Stimulated activated CD4-positive, alpha-beta T cell treated with anti-CD3 and anti-CD28 coated beads, Interleukin-12 subunit alpha, Interleukin-12 subunit beta, amount 100 ng/mL, for 4 hours (primary cell): ENCODE data around the gene CRY2.
"Not testable (repeated sequence)": the region's sequence is repeated elsewhere in the genome, so short reads cannot be mapped to it uniquely, and the experiment has no call there.

Source experiments
- DNase-seq: peaks from one replicate; pipeline ENCODE4 v3.0.0-alpha.2; 2020

The CRY2 gene

GRCh38 chr11:45900175-45900800, 53.0 kb downstream of the CRY2 start:
- DNase-seq = not testable (repeated sequence)

GRCh38 chr11:45900916-45901617, 53.8 kb downstream of the CRY2 start:
- DNase-seq = no peak

GRCh38 chr11:45901626-45902025, 54.4 kb downstream of the CRY2 start:
- no peak for DNase-seq

- no peak for DNase-seq
Measured at GRCh38 chr11:45902452-45903380, 55.4 kb downstream of the CRY2 start.

- DNase-seq = no peak
Measured at GRCh38 chr11:45904309-45904915, 57.1 kb downstream of the CRY2 start.

GRCh38 chr11:45905095-45905494, 57.8 kb downstream of the CRY2 start:
- DNase-seq = no peak

- DNase-seq = not testable (repeated sequence)
Measured at GRCh38 chr11:45905576-45905975, 58.3 kb downstream of the CRY2 start.

- no peak for DNase-seq
Measured at GRCh38 chr11:45906096-45906682, 58.9 kb downstream of the CRY2 start.

GRCh38 chr11:45906965-45907611, 59.8 kb downstream of the CRY2 start, which contains the start of gene FREY1:
TSS of gene FREY1 (minus strand) at chr11:45907271. CDS start at chr11:45907245, 26 bp downstream.
- DNase-seq = no peak

- DNase-seq = no peak
Measured at GRCh38 chr11:45907911-45908370, 60.7 kb downstream of the CRY2 start.

- no peak for DNase-seq
Measured at GRCh38 chr11:45909594-45910475, 62.6 kb downstream of the CRY2 start.

- DNase-seq = no peak
Measured at GRCh38 chr11:45910623-45911022, 63.3 kb downstream of the CRY2 start.

GRCh38 chr11:45913514-45913913, 66.2 kb downstream of the CRY2 start:
- no peak for DNase-seq

GRCh38 chr11:45913942-45914635, 66.8 kb downstream of the CRY2 start:
- DNase-seq = no peak

- no peak for DNase-seq
Measured at GRCh38 chr11:45915446-45915845, 68.2 kb downstream of the CRY2 start.

GRCh38 chr11:45917286-45917622, 70.0 kb downstream of the CRY2 start:
- DNase-seq = no peak

- DNase-seq = peak; percentile 92
Measured at GRCh38 chr11:45917623-45918330, 70.5 kb downstream of the CRY2 start, which contains the start of gene PEX16. TSS of gene PEX16 (minus strand) at chr11:45917877. CDS start at chr11:45917811, 66 bp downstream.

GRCh38 chr11:45918331-45918941, 71.2 kb downstream of the CRY2 start:
- DNase-seq = peak; percentile 57
